Keratinocyte (primary cell): ENCODE measurements around the gene TMCC1. TPM values are rescaled to one million over a fixed set of nuclear protein-coding genes. Genes with fewer than 3 reads are reported as not detected.

ENCODE experiments used
- DNase-seq: peaks from one replicate; pipeline ENCODE4 v3.0.0-alpha.2; 2011; ENCODE audit warnings: low read depth, missing footprints, low spot score
- FAIRE-seq: peaks from 2 replicates; lab custom pipeline; 2011; peaks lifted over from hg19 to GRCh38; lab: Jason Lieb, UNC
- H2AFZ ChIP-seq: 2 replicates; pipeline ENCODE4 v1.6.0; 2012; ENCODE audit warnings: low read length, control low read depth, inconsistent platforms; ENCODE audit not compliant: control insufficient read depth
- H3K27ac ChIP-seq: 2 replicates; pipeline ENCODE4 v1.5.1; 2011; ENCODE audit warnings: low read length; ENCODE audit not compliant: control insufficient read depth, insufficient read depth
- H3K27me3 ChIP-seq: 3 replicates; pipeline ENCODE4 v1.6.0; 2011; ENCODE audit warnings: low read length; ENCODE audit not compliant: control insufficient read depth, insufficient read depth; ENCODE audit errors: extremely low read depth
- H3K36me3 ChIP-seq, 2 experiments: 2 replicates in 1 of 2; 3 replicates in 1 of 2; pipeline ENCODE4 v1.5.1; 2011; ENCODE audit warnings: low read length in 2 of 2, mild to moderate bottlenecking in 1 of 2; ENCODE audit not compliant: control insufficient read depth in 2 of 2, insufficient read depth in 2 of 2; ENCODE audit errors: extremely low read depth in 1 of 2
- H3K4me1 ChIP-seq: 3 replicates; pipeline ENCODE4 v1.5.1; 2011; ENCODE audit warnings: low read length; ENCODE audit not compliant: control insufficient read depth, insufficient read depth; ENCODE audit errors: extremely low read depth
- H3K4me2 ChIP-seq: 3 replicates; pipeline ENCODE4 v1.6.0; 2011; ENCODE audit warnings: low read depth, low read length; ENCODE audit not compliant: control insufficient read depth, insufficient read depth; ENCODE audit errors: extremely low read depth
- H3K4me3 ChIP-seq, 3 experiments: fragments of 200-600 bp in 1 of 3; sonication (generic) in 1 of 3; 2 replicates in 2 of 3; 3 replicates in 1 of 3; pipeline ENCODE4 v1.5.1; 2011 to 2016; ENCODE audit warnings: low read length in 3 of 3, mild to moderate bottlenecking in 3 of 3, control low read depth in 2 of 3, inconsistent platforms in 1 of 3, low read depth in 1 of 3, mixed read lengths in 1 of 3, mixed run types in 1 of 3, moderate library complexity in 1 of 3; ENCODE audit not compliant: control insufficient read depth in 2 of 3, insufficient read depth in 2 of 3; ENCODE audit errors: extremely low read depth in 1 of 3
- H3K79me2 ChIP-seq: 2 replicates; pipeline ENCODE4 v1.6.0; 2012; ENCODE audit warnings: low read length; ENCODE audit not compliant: control insufficient read depth, insufficient read depth
- H3K9ac ChIP-seq: 3 replicates; pipeline ENCODE4 v1.6.0; 2011; ENCODE audit warnings: low read length; ENCODE audit not compliant: control insufficient read depth, insufficient read depth; ENCODE audit errors: extremely low read depth
- H3K9me1 ChIP-seq: 3 replicates; pipeline ENCODE4 v1.6.0; 2011; ENCODE audit warnings: low read length; ENCODE audit not compliant: control insufficient read depth, insufficient read depth; ENCODE audit errors: extremely low read depth
- H3K9me3 ChIP-seq: 2 replicates; pipeline ENCODE4 v1.5.1; 2012; ENCODE audit warnings: low read depth, low read length; ENCODE audit not compliant: control insufficient read depth
- H4K20me1 ChIP-seq: 3 replicates; pipeline ENCODE4 v1.6.0; 2011; ENCODE audit warnings: low read length; ENCODE audit not compliant: control insufficient read depth, insufficient read depth; ENCODE audit errors: extremely low read depth
- CTCF ChIP-seq, 3 experiments: IDR thresholded peaks in 1 of 3; conservative IDR thresholded peaks in 1 of 3; optimal IDR thresholded peaks in 1 of 3; 2 replicates in 2 of 3; 3 replicates in 1 of 3; pipeline versions ENCODE3 to v1.5.1; 2011; ENCODE audit warnings: low read length in 3 of 3, mild to moderate bottlenecking in 3 of 3, moderate library complexity in 2 of 3, control low read depth in 1 of 3, inconsistent platforms in 1 of 3; ENCODE audit not compliant: insufficient read depth in 2 of 3; ENCODE audit errors: extremely low read depth in 1 of 3
- EZH2 ChIP-seq: IDR thresholded peaks from one replicate; pipeline ENCODE4 v1.6.1; 2012; ENCODE audit warnings: inconsistent platforms, mild to moderate bottlenecking, low read length, moderate library complexity
- dilution Hi-C: fragments of 300-500 bp; cut with MboI; formaldehyde crosslinking; loops from one replicate; pipeline ENCODE4 v1.7.0; 2020; ENCODE audit warnings: low sequenced_read_pairs; ENCODE audit not compliant: extremely low pct_ligation_motif_present
- polyA plus RNA-seq, 5 experiments: library from polyadenylated mRNA; depleted of rRNA in 3 of 5; stranded (reverse) in 3 of 5; stranded (forward) in 1 of 5; unstranded in 1 of 5; fragments of >200 nt; gene quantifications; 1 replicate in 1 of 5; 2 replicates in 3 of 5; 3 replicates in 1 of 5; pipeline versions ENCODE4 v1.2.1 to v1.2.3, GENCODE V29; 2011 to 2012; ENCODE audit warnings: missing spikeins in 2 of 5, low read depth in 1 of 5, low replicate concordance in 1 of 5

TMCC1 gene
- polyA plus RNA-seq, 1 donor (not counting 4 experiments of a cell fraction or from before 2014, with no cell fraction given) = 27.7 TPM

- DNase-seq = no peak
- FAIRE-seq = no peak
These were observed 29.0 kb downstream of the TMCC1 start for GRCh38 chr3:129864519-129864918.

GRCh38 chr3:129859272-129859671 lies 34.2 kb downstream of the TMCC1 start:
- Histone ChIP-seq H3K36me3 (peaks cover 0 to 1% of the 10 kb centered on the region in 2 experiments), H3K4me1 (no peaks in the 10 kb centered on the region), H3K4me3 (no peak overlapping the region), H3K27me3 (no peaks in the 10 kb centered on the region), H2AFZ (no peak overlapping the region), H3K4me2 (no peak overlapping the region), H3K9ac (no peak overlapping the region), H4K20me1 (no peaks in the 10 kb centered on the region), H3K79me2 (peaks cover 27% of the 10 kb centered on the region), H3K9me3 (no peaks in the 10 kb centered on the region), H3K9me1 (no peaks in the 10 kb centered on the region), H3K27ac (no peak overlapping the region)
- dilution Hi-C loops = no loop called here
- no peak for FAIRE-seq
- no peak for TF ChIP-seq EZH2
- TF ChIP-seq CTCF (optimal IDR thresholded peaks at IDR 0.05 in 1 of 3, IDR thresholded peaks at IDR 0.05 in 1 of 3, conservative IDR thresholded peaks at IDR 0.05 in 1 of 3; ENCODE audit: extremely low read depth in 1 of 3, insufficient read depth in 2 of 3, low read length in 3 of 3) = no peak
- no peak for DNase-seq

More at GRCh38 chr3:129864519-129864918, 29.0 kb downstream of the TMCC1 start:
- Histone ChIP-seq H3K36me3 (no peaks in the 10 kb centered on the region), H2AFZ (no peak overlapping the region), H3K27me3 (no peaks in the 10 kb centered on the region), H4K20me1 (no peaks in the 10 kb centered on the region), H3K79me2 (peaks cover 28% of the 10 kb centered on the region), H3K27ac (no peak overlapping the region), H3K9ac (no peak overlapping the region), H3K4me1 (no peaks in the 10 kb centered on the region), H3K9me3 (no peaks in the 10 kb centered on the region), H3K4me2 (no peak overlapping the region), H3K4me3 (no peak overlapping the region), H3K9me1 (no peaks in the 10 kb centered on the region)
- no peak for TF ChIP-seq CTCF (optimal IDR thresholded peaks at IDR 0.05 in 1 of 3, IDR thresholded peaks at IDR 0.05 in 1 of 3, conservative IDR thresholded peaks at IDR 0.05 in 1 of 3; ENCODE audit: extremely low read depth in 1 of 3, insufficient read depth in 2 of 3, low read length in 3 of 3)
- no peak for TF ChIP-seq EZH2
- dilution Hi-C loops = no loop called here
